ENCODE results near the gene MCOLN1.

MCOLN1 gene

GRCh38 chr19:7524523-7524922 lies 2.1 kb downstream of the MCOLN1 start:
- TF ChIP-seq CTCF (IDR thresholded peaks at IDR 0.05; ENCODE audit: low read depth, low read length), result no peak
- in situ Hi-C loops (cut with HindIII; ENCODE audit: low sequenced_read_pairs), result no loop called here
- no peak for DNase-seq (ENCODE audit: low read depth, low spot score)
- no peak overlapping the region for H3K4me3 ChIP-seq (ENCODE audit: low read depth, low read length)

- no peak for DNase-seq (ENCODE audit: low read depth, low spot score)
- no peak overlapping the region for H3K4me3 ChIP-seq (ENCODE audit: low read depth, low read length)
- no peak for TF ChIP-seq CTCF (IDR thresholded peaks at IDR 0.05; ENCODE audit: low read depth, low read length)
- in situ Hi-C loops (cut with HindIII; ENCODE audit: low sequenced_read_pairs), result no loop called here
These were observed 2.7 kb downstream of the MCOLN1 start for GRCh38 chr19:7524992-7525739.

- DNase-seq (ENCODE audit: low read depth, low spot score), result no peak
- H3K4me3 ChIP-seq (ENCODE audit: low read depth, low read length), result no peak overlapping the region
- TF ChIP-seq CTCF (IDR thresholded peaks at IDR 0.05; ENCODE audit: low read depth, low read length), result no peak
- in situ Hi-C loops (cut with HindIII; ENCODE audit: low sequenced_read_pairs), result no loop called here
These were observed 3.9 kb downstream of the MCOLN1 start for GRCh38 chr19:7526059-7526929.

GRCh38 chr19:7527516-7528191 lies 5.2 kb downstream of the MCOLN1 start:
- no peak for DNase-seq (ENCODE audit: low read depth, low spot score)
- TF ChIP-seq CTCF (IDR thresholded peaks at IDR 0.05; ENCODE audit: low read depth, low read length), result no peak
- no peak overlapping the region for H3K4me3 ChIP-seq (ENCODE audit: low read depth, low read length)
- in situ Hi-C loops (cut with HindIII; ENCODE audit: low sequenced_read_pairs), result no loop called here

GRCh38 chr19:7528192-7528519 lies 5.7 kb downstream of the MCOLN1 start:
- in situ Hi-C loops (cut with HindIII; ENCODE audit: low sequenced_read_pairs), result no loop called here
- no peak for DNase-seq (ENCODE audit: low read depth, low spot score)
- no peak overlapping the region for H3K4me3 ChIP-seq (ENCODE audit: low read depth, low read length)
- TF ChIP-seq CTCF (IDR thresholded peaks at IDR 0.05; ENCODE audit: low read depth, low read length), result no peak

GRCh38 chr19:7528522-7529245 lies 6.3 kb downstream of the MCOLN1 start:
- in situ Hi-C loops (cut with HindIII; ENCODE audit: low sequenced_read_pairs), result no loop called here
- no peak for DNase-seq (ENCODE audit: low read depth, low spot score)
- H3K4me3 ChIP-seq (ENCODE audit: low read depth, low read length), result no peak overlapping the region
- TF ChIP-seq CTCF (IDR thresholded peaks at IDR 0.05; ENCODE audit: low read depth, low read length), result no peak

Data from astrocyte of the spinal cord (primary cell).